BJ (cell line): ENCODE results near the gene RRP1B. TPM values are rescaled to one million over a fixed set of nuclear protein-coding genes. Genes with fewer than 3 reads are reported as not detected.

Source experiments
- CTCF ChIA-PET: fragments of 350-600 bp; formaldehyde crosslinking; extraction: SDS; loops from one replicate; lab custom pipeline; 2021; ENCODE audit warnings: antibody characterized with exemption, inconsistent platforms; lab: Yijun Ruan, JAX
- POLR2A ChIA-PET: fragments of 300-600 bp; sonication (Branson Sonifier 250); formaldehyde crosslinking; extraction: SDS; loops from one replicate; lab custom pipeline; 2021; ENCODE audit warnings: antibody characterized with exemption; lab: Charles Lee
- DNase-seq: peaks from one replicate; pipeline ENCODE4 v3.0.0-alpha.2; 2011; ENCODE audit warnings: low read depth
- H3K27me3 ChIP-seq: 2 replicates; pipeline ENCODE4 v1.6.0; 2011; ENCODE audit warnings: low read length; ENCODE audit not compliant: control insufficient read depth, insufficient read depth
- H3K36me3 ChIP-seq: 2 replicates; pipeline ENCODE4 v1.5.1; 2011; ENCODE audit warnings: low read length; ENCODE audit not compliant: control insufficient read depth, insufficient read depth
- H3K4me3 ChIP-seq: 2 replicates; pipeline ENCODE4 v1.5.1; 2011; ENCODE audit warnings: low read depth, mild to moderate bottlenecking, control low read depth, low read length
- CTCF ChIP-seq: IDR thresholded peaks from 2 replicates; pipeline ENCODE4 v1.5.1; 2011; ENCODE audit warnings: low read depth, mild to moderate bottlenecking, control low read depth, inconsistent platforms, low read length, moderate library complexity; ENCODE audit not compliant: insufficient read depth
- polyA plus RNA-seq: library from polyadenylated mRNA; depleted of rRNA; stranded (reverse); fragments of >200 nt; gene quantifications from 2 replicates; pipeline ENCODE4 v1.2.3, GENCODE V29; 2011

Gene RRP1B
- polyA plus RNA-seq, 1 experiment = 11.6 TPM

- Histone ChIP-seq H3K4me3 (no peak overlapping the region), H3K27me3 (no peaks in the 10 kb centered on the region), H3K36me3 (no peaks in the 10 kb centered on the region)
- TF ChIP-seq CTCF = no peak
- CTCF ChIA-PET = interaction anchor here (1.0 kb wide), 1 partner anchor 293 kb away, joined by 3 read pairs; no protein-coding TSS in a partner anchor
- POLR2A ChIA-PET = no interaction called here
- DNase-seq = no peak
These were observed 4.4 kb upstream of the RRP1B start for GRCh38 chr21:43654806-43655489.

GRCh38 chr21:43657355-43658087, 1.8 kb upstream of the RRP1B start:
- Histone ChIP-seq H3K27me3 (no peaks in the 10 kb centered on the region), H3K36me3 (no peaks in the 10 kb centered on the region), H3K4me3 (no peak overlapping the region)
- no peak for TF ChIP-seq CTCF
- DNase-seq = no peak
- POLR2A ChIA-PET = interaction anchor here (0.6 kb wide), 1 partner anchor 17 kb away, joined by 9 read pairs; no protein-coding TSS in a partner anchor
- CTCF ChIA-PET = interaction anchor here (1.9 kb wide), 1 partner anchor 12 kb away, joined by 8 read pairs; no protein-coding TSS in a partner anchor

GRCh38 chr21:43658088-43658741, 1.1 kb upstream of the RRP1B start:
- ChIA-PET CTCF (no interaction called here), POLR2A (no interaction called here)
- Histone ChIP-seq H3K4me3 (no peak overlapping the region), H3K36me3 (no peaks in the 10 kb centered on the region), H3K27me3 (no peaks in the 10 kb centered on the region)
- TF ChIP-seq CTCF = no peak
- DNase-seq = no peak

GRCh38 chr21:43658769-43659135, 608 bp upstream of the RRP1B start:
- no peak for DNase-seq
- H3K4me3 ChIP-seq = no peak overlapping the region
- no peak for TF ChIP-seq CTCF
- ChIA-PET POLR2A (no interaction called here), CTCF (no interaction called here)
- no peaks in the 10 kb centered on the region for H3K36me3 ChIP-seq
- no peaks in the 10 kb centered on the region for H3K27me3 ChIP-seq

GRCh38 chr21:43662286-43662685, 2.9 kb downstream of the RRP1B start:
- no peak for DNase-seq
- ChIA-PET CTCF (interaction anchor here (1.1 kb wide), 1 partner anchor 313 kb away, joined by 3 read pairs; no protein-coding TSS in a partner anchor), POLR2A (no interaction called here)
- TF ChIP-seq CTCF = no peak
- H3K27me3 ChIP-seq = no peaks in the 10 kb centered on the region
- H3K36me3 ChIP-seq = no peaks in the 10 kb centered on the region; the same call in 1 of the 2 replicates
- no peak overlapping the region for H3K4me3 ChIP-seq
